H1 (cell line): ENCODE data around the gene GEMIN7. TPM values are rescaled to one million over a fixed set of nuclear protein-coding genes. Genes with fewer than 3 reads are reported as not detected.

ENCODE experiments used
- ATF2 ChIP-seq: IDR thresholded peaks from 2 replicates; pipeline ENCODE4 v1.6.1; 2012; ENCODE audit warnings: low read length, inconsistent platforms
- CHD1 ChIP-seq: IDR thresholded peaks from 2 replicates; pipeline ENCODE4 v1.6.1; 2012; ENCODE audit warnings: low read depth, low read length, improper control_type of control experiment
- RBBP5 ChIP-seq: IDR thresholded peaks from 2 replicates; pipeline ENCODE4 v1.7.1; 2012; ENCODE audit warnings: low read depth, mild to moderate bottlenecking, inconsistent platforms, low read length, moderate library complexity, borderline replicate concordance
- SIRT6 ChIP-seq: IDR thresholded peaks from one replicate; pipeline ENCODE4 v1.7.1; 2012; ENCODE audit warnings: low read length, inconsistent platforms
- polyA plus RNA-seq, 7 experiments: library from polyadenylated mRNA; depleted of rRNA in 3 of 7; stranded (reverse) in 5 of 7; unstranded in 2 of 7; fragments of >200 nt in 5 of 7; fragments of 200-250 nt in 2 of 7; gene quantifications; 1 replicate in 5 of 7; 2 replicates in 1 of 7; 4 replicates in 1 of 7; pipeline versions ENCODE4 v1.2.1 to v1.2.3, GENCODE V29; 2011 to 2013; ENCODE audit warnings: missing spikeins in 2 of 7, mixed read lengths in 2 of 7
- total RNA-seq: library from RNA; stranded (reverse); fragmentation: NEBNext Ultra II Directional; extraction: Animal tissue kit (Norgen Biotek cat#: 25700); gene quantifications from 2 replicates; pipeline ENCODE4 v1.2.1, GENCODE V29; 2021

The GEMIN7 gene
- total and polyA plus RNA-seq, 2 of the 8 experiments (the other 6 are each of a cell fraction or from before 2014, with no cell fraction given) = 48.0 to 91.6 TPM

- TF ChIP-seq ATF2 (no peak), SIRT6 (no peak), RBBP5 (no peak), CHD1 (no peak)
- TF ChIP-seq, all 59 proteins: peak for 0
Measured at GRCh38 chr19:45124021-45124420, 45.0 kb downstream of the GEMIN7 start (continued).
